ENCODE measurements around the gene COG1. TPM values are rescaled to one million over a fixed set of nuclear protein-coding genes. Genes with fewer than 3 reads are reported as not detected.

Gene COG1
- total RNA-seq, 1 experiment from 2014 or later, result 24.1 TPM

GRCh38 chr17:73227379-73227778, 34.5 kb downstream of the COG1 start:
- BruUV-seq (replicated peaks), result no TSS peak
- Histone ChIP-seq H3K36me3 (ENCODE audit: low read depth, low read length) (peaks cover 10% of the 10 kb centered on the region; the same call in 1 of the 2 replicates), H3K27me3 (ENCODE audit: low read length) (no peaks in the 10 kb centered on the region), H3K79me2 (ENCODE audit: low read length) (peaks cover 79% of the 10 kb centered on the region), H2AFZ (ENCODE audit: low read length) (no peak overlapping the region), H3K9me3 (ENCODE audit: low read length) (no peaks in the 10 kb centered on the region), H3K9me2 (replicated peaks; ENCODE audit: low read length) (no peaks in the 10 kb centered on the region), H3K4me3 (ENCODE audit: low read length) (no peak overlapping the region), H4K20me1 (ENCODE audit: low read length) (peaks cover 13% of the 10 kb centered on the region; the same call in 1 of the 2 replicates), H3K27ac (ENCODE audit: low read length) (no peak overlapping the region), H3F3A (ENCODE audit: low read length, unreplicated experiment) (peaks cover 6% of the 10 kb centered on the region), H3K4me1 (ENCODE audit: insufficient read depth, low read length) (peaks cover 34% of the 10 kb centered on the region), H3K4me2 (ENCODE audit: low read length) (peak overlapping the region; percentile 55), H3K9ac (ENCODE audit: low read length) (no peak overlapping the region)
- DNase-seq, result no peak
- TF ChIP-seq, protein P1, sequence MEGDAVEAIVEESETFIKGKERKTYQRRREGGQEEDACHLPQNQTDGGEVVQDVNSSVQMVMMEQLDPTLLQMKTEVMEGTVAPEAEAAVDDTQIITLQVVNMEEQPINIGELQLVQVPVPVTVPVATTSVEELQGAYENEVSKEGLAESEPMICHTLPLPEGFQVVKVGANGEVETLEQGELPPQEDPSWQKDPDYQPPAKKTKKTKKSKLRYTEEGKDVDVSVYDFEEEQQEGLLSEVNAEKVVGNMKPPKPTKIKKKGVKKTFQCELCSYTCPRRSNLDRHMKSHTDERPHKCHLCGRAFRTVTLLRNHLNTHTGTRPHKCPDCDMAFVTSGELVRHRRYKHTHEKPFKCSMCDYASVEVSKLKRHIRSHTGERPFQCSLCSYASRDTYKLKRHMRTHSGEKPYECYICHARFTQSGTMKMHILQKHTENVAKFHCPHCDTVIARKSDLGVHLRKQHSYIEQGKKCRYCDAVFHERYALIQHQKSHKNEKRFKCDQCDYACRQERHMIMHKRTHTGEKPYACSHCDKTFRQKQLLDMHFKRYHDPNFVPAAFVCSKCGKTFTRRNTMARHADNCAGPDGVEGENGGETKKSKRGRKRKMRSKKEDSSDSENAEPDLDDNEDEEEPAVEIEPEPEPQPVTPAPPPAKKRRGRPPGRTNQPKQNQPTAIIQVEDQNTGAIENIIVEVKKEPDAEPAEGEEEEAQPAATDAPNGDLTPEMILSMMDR (conservative IDR thresholded peaks at IDR 0.05; ENCODE audit: low read depth, low read length), result no peak
- no peak for TF ChIP-seq EZH2phosphoT487 (IDR thresholded peaks at IDR 0.05; ENCODE audit: borderline replicate concordance, low read length)
- no peak for TF ChIP-seq EZH2 (IDR thresholded peaks at IDR 0.05; ENCODE audit: low read length, unreplicated experiment)
- ATAC-seq, result no peak
- intact Hi-C loops (cut with micrococcal nuclease), result no loop called here
- CTCF ChIA-PET, result interaction anchor here (0.5 kb wide), 1 partner anchor 17 kb away, joined by 4 read pairs; no protein-coding TSS in a partner anchor
- POLR2A ChIA-PET (ENCODE audit: unreplicated experiment), result no interaction called here

DNA sequence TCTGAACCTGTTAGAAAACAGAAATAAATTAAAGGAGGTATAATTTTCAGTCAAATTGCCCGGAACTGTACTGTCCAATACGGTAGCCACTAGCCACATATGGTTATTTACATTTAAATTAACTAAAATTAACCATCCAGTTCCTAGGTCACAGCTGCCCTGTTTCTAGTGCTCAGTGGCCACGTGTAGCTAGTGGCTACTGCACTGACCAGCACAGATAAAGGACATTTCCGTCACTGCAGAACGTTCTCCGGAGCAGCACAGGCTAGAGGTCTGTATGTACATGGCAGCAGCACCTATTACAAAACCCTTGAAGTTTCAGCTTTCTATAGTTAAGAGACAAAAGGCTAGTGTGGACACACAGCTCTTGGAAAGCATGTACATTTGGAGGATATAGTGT, 35.1 kb downstream of the COG1 start:
- POLR2A ChIA-PET (ENCODE audit: unreplicated experiment), result no interaction called here
- H3K4me1 ChIP-seq (ENCODE audit: insufficient read depth, low read length), result peaks cover 34% of the 10 kb centered on the region
- intact Hi-C loops (cut with micrococcal nuclease), result no loop called here

More for the DNA sequence above, 35.1 kb downstream of the COG1 start:
- Histone ChIP-seq H3K4me2 (ENCODE audit: low read length) (peak overlapping the region; percentile 55; the same call in 1 of the 2 replicates), H3K27me3 (ENCODE audit: low read length) (no peaks in the 10 kb centered on the region), H3K4me3 (ENCODE audit: low read length) (no peak overlapping the region), H3K79me2 (ENCODE audit: low read length) (peaks cover 81% of the 10 kb centered on the region), H2AFZ (ENCODE audit: low read length) (no peak overlapping the region), H3K9me2 (replicated peaks; ENCODE audit: low read length) (no peaks in the 10 kb centered on the region), H3K9me3 (ENCODE audit: low read length) (no peaks in the 10 kb centered on the region), H3K27ac (ENCODE audit: low read length) (no peak overlapping the region), H3K9ac (ENCODE audit: low read length) (no peak overlapping the region), H3K36me3 (ENCODE audit: low read depth, low read length) (peaks cover 10% of the 10 kb centered on the region; the same call in 1 of the 2 replicates), H4K20me1 (ENCODE audit: low read length) (peaks cover 13% of the 10 kb centered on the region; the same call in 1 of the 2 replicates), H3F3A (ENCODE audit: low read length, unreplicated experiment) (peaks cover 6% of the 10 kb centered on the region)
- CTCF ChIA-PET, result interaction anchor here (0.6 kb wide), 1 partner anchor 37 kb away, joined by 3 read pairs; no protein-coding TSS in a partner anchor
- ATAC-seq (no peak), DNase-seq (no peak)
- BruUV-seq (replicated peaks), result no TSS peak
- TF ChIP-seq EZH2phosphoT487 (IDR thresholded peaks at IDR 0.05; ENCODE audit: borderline replicate concordance, low read length) (no peak), EZH2 (IDR thresholded peaks at IDR 0.05; ENCODE audit: low read length, unreplicated experiment) (no peak)
- TF ChIP-seq, protein P1 (conservative IDR thresholded peaks at IDR 0.05; ENCODE audit: low read depth, low read length), result no peak
